ENCODE data around the gene CEBPG. TPM values are rescaled to one million over a fixed set of nuclear protein-coding genes. Genes with fewer than 3 reads are reported as not detected.

CEBPG gene
- total RNA-seq, 1 experiment from 2014 or later, result 41.5 TPM

DNA sequence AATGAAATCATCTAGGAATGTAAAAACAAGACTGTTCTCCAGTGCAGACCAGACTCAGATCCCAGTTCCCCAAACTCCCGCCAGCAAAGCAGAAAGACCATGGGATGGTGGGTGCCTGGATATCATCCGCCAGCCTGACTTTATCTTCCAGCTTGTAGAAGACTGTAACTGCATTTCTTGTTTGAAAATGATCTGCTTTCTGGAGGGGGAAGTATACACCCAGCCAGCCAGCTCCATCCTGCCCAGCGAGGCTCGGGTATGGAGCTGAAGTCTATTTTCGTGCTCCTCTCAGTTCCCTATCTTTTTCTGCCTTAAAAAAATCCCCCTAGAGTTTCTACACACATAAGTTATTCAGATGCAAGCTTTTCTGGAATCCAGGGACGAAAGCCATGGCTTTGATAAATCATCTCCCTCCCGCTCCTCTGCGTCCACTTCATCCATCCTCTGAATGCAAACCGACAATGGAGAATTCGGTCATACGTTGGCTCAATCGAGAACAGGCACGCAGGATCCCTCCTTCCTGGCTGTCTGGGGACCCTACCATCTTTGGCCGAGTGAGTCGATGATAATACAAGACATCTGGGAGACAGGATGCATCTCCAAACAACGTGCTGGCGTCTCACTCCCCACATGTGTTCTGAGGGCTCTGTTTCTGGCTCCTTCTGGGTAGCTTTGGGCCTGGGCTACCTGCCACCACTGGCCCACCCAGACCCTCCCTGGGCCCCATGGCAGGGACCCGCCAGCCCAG is 31.2 kb downstream of the CEBPG start:
- ATAC-seq (no peak), DNase-seq (ENCODE audit: low read depth, low spot score) (no peak)
- intact Hi-C loops (cut with micrococcal nuclease; ENCODE audit: unreplicated experiment), result no loop called here
- in situ Hi-C loops (cut with HindIII; ENCODE audit: low pct_unique_long_range_greater_than_20kb, low sequenced_read_pairs), result no loop called here
- TF ChIP-seq POLR2AphosphoS5 (IDR thresholded peaks at IDR 0.05; ENCODE audit: low read depth, low read length) (no peak), SIN3A (IDR thresholded peaks at IDR 0.05; ENCODE audit: borderline replicate concordance, insufficient read depth, low read depth, low read length) (no peak), REST (IDR thresholded peaks at IDR 0.05; ENCODE audit: insufficient read depth in 1 of 2, low read depth in 2 of 2, low read length in 1 of 2) (no peak), TCF7L2 (IDR thresholded peaks at IDR 0.05; ENCODE audit: low read depth, low read length) (no peak), CTCF (IDR thresholded peaks at IDR 0.05) (no peak)
- BruUV-seq (replicated peaks), result TSS peak; percentile 54
- Histone ChIP-seq H3K4me1 (ENCODE audit: control insufficient read depth, insufficient read depth, low read length) (no peaks in the 10 kb centered on the region), H3K9me3 (ENCODE audit: control insufficient read depth, insufficient read depth, low read depth, low read length) (no peaks in the 10 kb centered on the region), H3K36me3 (ENCODE audit: control insufficient read depth, insufficient read depth, low read length) (no peaks in the 10 kb centered on the region), H3K27ac (ENCODE audit: low read length) (no peak overlapping the region), H3K27me3 (ENCODE audit: control insufficient read depth, insufficient read depth, low read length) (no peaks in the 10 kb centered on the region), H3K4me3 (ENCODE audit: low read depth in 2 of 2, low read length in 2 of 2) (no peak overlapping the region)
- ChIA-PET CTCF (interaction anchor here (0.5 kb wide), 1 partner anchor 164 kb away, joined by 17 read pairs; no protein-coding TSS in a partner anchor), POLR2A (no interaction called here)

DNA sequence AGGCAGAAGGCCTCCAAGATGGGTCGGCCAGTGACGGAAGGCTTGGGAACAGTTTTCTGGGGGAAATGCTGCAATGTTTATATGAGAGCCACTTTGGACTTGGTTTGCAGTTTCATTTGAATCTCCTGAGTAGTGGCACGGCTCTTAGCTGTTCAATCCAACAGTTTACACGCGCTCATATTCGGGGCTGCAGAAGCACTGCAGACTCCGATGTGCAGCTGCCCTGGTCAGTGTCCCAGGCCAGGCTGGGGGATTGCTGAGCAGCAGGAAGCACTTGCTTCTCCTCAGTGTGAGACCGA is 31.7 kb downstream of the CEBPG start:
- ATAC-seq (no peak), DNase-seq (ENCODE audit: low read depth, low spot score) (no peak)
- ChIA-PET CTCF (interaction anchor here (0.5 kb wide), 1 partner anchor 164 kb away, joined by 17 read pairs; no protein-coding TSS in a partner anchor), POLR2A (no interaction called here)
- no TSS peak for BruUV-seq (replicated peaks)
- Histone ChIP-seq H3K27ac (ENCODE audit: low read length) (no peak overlapping the region), H3K4me3 (ENCODE audit: low read depth in 2 of 2, low read length in 2 of 2) (no peak overlapping the region), H3K4me1 (ENCODE audit: control insufficient read depth, insufficient read depth, low read length) (no peaks in the 10 kb centered on the region), H3K9me3 (ENCODE audit: control insufficient read depth, insufficient read depth, low read depth, low read length) (no peaks in the 10 kb centered on the region), H3K36me3 (ENCODE audit: control insufficient read depth, insufficient read depth, low read length) (no peaks in the 10 kb centered on the region), H3K27me3 (ENCODE audit: control insufficient read depth, insufficient read depth, low read length) (no peaks in the 10 kb centered on the region)
- intact Hi-C loops (cut with micrococcal nuclease; ENCODE audit: unreplicated experiment) (no loop called here), in situ Hi-C loops (cut with HindIII; ENCODE audit: low pct_unique_long_range_greater_than_20kb, low sequenced_read_pairs) (no loop called here)
- TF ChIP-seq POLR2AphosphoS5 (IDR thresholded peaks at IDR 0.05; ENCODE audit: low read depth, low read length), result no peak
- TF ChIP-seq REST (IDR thresholded peaks at IDR 0.05; ENCODE audit: insufficient read depth in 1 of 2, low read depth in 2 of 2, low read length in 1 of 2), result no peak
- no peak for TF ChIP-seq SIN3A (IDR thresholded peaks at IDR 0.05; ENCODE audit: borderline replicate concordance, insufficient read depth, low read depth, low read length)
- TF ChIP-seq TCF7L2 (IDR thresholded peaks at IDR 0.05; ENCODE audit: low read depth, low read length), result no peak
- TF ChIP-seq CTCF (IDR thresholded peaks at IDR 0.05), result no peak

All from Panc1 (cell line).